HG02973 (cell line): ENCODE data around the gene DNAJC18.

Experiments
- ATAC-seq: cut with Tn5 transposase; IDR thresholded peaks from one replicate; pipeline ENCODE4 v1.9.1; 2021; ENCODE audit warnings: moderate library complexity; ENCODE audit not compliant: unreplicated experiment

DNAJC18 gene

GRCh38 chr5:139406963-139407362, 32.4 kb downstream of the DNAJC18 start:
- ATAC-seq: no peak

GRCh38 chr5:139404484-139404840, 34.9 kb downstream of the DNAJC18 start:
- ATAC-seq: no peak

- ATAC-seq: peak; percentile 75
Measured at GRCh38 chr5:139403787-139404483, 35.4 kb downstream of the DNAJC18 start, which contains the start of gene SPATA24. TSS of gene SPATA24 (minus strand) at chr5:139404089. CDS start at chr5:139404060, 29 bp downstream.

- no peak for ATAC-seq
Measured at GRCh38 chr5:139403418-139403786, 35.9 kb downstream of the DNAJC18 start.

GRCh38 chr5:139402561-139403158, 36.7 kb downstream of the DNAJC18 start:
- ATAC-seq: no peak

GRCh38 chr5:139401546-139401945, 37.8 kb downstream of the DNAJC18 start:
- ATAC-seq: no peak

GRCh38 chr5:139399501-139400121, 39.7 kb downstream of the DNAJC18 start:
- no peak for ATAC-seq

- ATAC-seq: no peak
Measured at GRCh38 chr5:139397921-139398320, 41.4 kb downstream of the DNAJC18 start.

- no peak for ATAC-seq
Measured at GRCh38 chr5:139396691-139397090, 42.6 kb downstream of the DNAJC18 start.

- no peak for ATAC-seq
Measured at GRCh38 chr5:139395844-139396640, 43.3 kb downstream of the DNAJC18 start.

GRCh38 chr5:139394654-139395566, 44.4 kb downstream of the DNAJC18 start, which contains the start of gene PROB1:
TSS of gene PROB1 (minus strand) at chr5:139395104. CDS start at chr5:139395081, 23 bp downstream.
- ATAC-seq: no peak

- ATAC-seq: no peak
Measured at GRCh38 chr5:139394123-139394653, 45.1 kb downstream of the DNAJC18 start.

GRCh38 chr5:139393497-139394122, 45.7 kb downstream of the DNAJC18 start:
- ATAC-seq: no peak

- peak; percentile 39 for ATAC-seq
Measured at GRCh38 chr5:139392678-139393496, 46.4 kb downstream of the DNAJC18 start.

- ATAC-seq: no peak
Measured at GRCh38 chr5:139392324-139392677, 47.0 kb downstream of the DNAJC18 start.

- peak; percentile 0 for ATAC-seq
Measured at GRCh38 chr5:139391570-139392323, 47.6 kb downstream of the DNAJC18 start.

- no peak for ATAC-seq
Measured at GRCh38 chr5:139390639-139391569, 48.4 kb downstream of the DNAJC18 start.
